HG03159 (cell line): ENCODE data around the gene PATJ.
"Not testable (repeated sequence)": the region's sequence is repeated elsewhere in the genome, so short reads cannot be mapped to it uniquely, and the experiment has no call there.

Source experiments
- ATAC-seq: cut with Tn5 transposase; IDR thresholded peaks from one replicate; pipeline ENCODE4 v1.9.1; 2021; ENCODE audit warnings: mild to moderate bottlenecking, moderate library complexity; ENCODE audit not compliant: unreplicated experiment

The PATJ gene

DNA sequence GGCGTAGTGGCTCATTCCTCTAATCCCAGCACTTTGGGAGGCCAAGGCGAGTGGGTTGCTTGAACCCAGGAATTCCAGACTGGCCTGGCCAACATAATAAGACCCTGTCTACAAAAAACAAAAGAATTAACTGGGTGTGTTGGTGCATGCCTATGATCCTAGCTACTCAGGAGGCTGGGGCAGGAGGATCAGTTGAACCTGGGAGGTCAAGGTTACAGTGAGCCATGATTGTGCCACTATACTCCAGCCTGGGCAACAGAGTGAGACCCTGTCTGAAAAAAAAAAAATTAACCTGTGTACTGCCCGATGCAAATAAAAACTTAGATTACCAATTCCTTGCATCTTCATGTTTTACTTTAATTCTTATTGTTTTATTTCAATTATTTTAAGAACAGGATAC, 193.2 kb downstream of the PATJ start:
- ATAC-seq: no peak

DNA sequence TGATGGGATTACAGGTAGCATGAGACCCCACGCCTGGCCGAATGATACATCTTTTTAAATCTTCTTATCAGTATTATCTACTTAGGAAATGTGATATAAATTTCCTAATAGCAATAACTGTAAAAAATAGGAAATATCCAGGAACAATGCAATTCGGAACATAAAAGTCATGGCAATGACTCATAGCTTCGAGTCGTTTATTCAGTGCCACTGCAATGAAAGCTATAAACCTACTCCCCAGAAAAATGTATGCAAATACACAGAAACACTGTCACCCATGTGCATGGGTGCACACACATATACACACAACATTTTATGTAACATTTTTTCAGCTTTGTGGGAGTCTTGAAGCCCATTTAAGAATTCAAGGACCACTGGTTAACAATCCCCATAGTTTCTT, 194.6 kb downstream of the PATJ start:
- no peak for ATAC-seq

DNA sequence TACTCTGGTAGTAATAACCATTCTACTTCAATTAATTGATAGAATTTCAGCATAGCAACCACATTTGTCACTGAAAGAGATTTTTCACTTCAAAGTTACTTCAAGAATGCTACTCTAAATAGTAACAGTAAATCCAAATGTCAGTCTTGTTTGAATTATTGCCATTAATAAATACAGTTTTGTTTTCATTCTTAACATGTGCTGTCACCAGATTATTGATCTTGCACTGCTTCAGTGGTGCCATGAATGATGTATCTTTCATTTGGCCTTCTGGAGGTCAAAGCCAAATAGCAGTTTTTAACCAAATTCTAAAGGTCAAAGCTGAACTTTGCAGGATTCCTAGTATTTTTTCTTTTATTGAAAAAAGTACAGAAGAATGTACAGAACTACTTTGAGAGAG, 199.5 kb downstream of the PATJ start:
- ATAC-seq: no peak

DNA sequence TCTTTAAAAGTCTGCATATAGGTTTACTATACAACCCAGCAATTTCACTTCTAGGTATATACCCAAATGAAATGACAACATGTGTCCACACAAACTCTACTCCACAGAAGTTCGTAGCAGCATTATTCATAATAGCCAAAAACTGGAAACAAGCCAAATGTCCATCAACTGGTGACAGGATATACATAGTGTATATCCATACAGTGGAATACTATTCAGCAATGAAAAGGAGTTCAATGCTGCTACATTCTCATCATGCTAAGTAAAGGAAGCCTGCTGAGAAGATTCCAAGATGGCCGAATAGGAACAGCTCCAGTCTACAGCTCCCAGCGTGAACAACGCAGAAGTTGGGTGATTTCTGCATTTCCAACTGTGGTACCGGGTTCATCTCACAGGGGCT, 200.6 kb downstream of the PATJ start:
- no peak for ATAC-seq

DNA sequence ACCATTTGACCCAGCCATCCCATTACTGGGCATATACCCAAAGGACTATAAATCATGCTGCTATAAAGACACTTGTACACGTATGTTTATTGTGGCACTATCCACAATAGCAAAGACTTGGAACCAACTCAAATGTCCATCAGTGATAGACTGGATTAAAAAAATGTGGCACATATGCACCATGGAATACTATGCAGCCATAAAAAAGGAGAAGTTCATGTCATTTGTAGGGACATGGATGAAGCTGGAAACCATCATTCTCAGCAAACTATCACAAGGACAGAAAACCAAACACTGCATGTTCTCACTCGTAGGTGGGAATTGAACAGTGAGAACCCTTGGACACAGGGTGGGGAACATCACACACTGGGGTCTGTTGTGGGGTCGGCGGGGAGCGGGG, 206.4 kb downstream of the PATJ start:
- not testable (repeated sequence) for ATAC-seq

DNA sequence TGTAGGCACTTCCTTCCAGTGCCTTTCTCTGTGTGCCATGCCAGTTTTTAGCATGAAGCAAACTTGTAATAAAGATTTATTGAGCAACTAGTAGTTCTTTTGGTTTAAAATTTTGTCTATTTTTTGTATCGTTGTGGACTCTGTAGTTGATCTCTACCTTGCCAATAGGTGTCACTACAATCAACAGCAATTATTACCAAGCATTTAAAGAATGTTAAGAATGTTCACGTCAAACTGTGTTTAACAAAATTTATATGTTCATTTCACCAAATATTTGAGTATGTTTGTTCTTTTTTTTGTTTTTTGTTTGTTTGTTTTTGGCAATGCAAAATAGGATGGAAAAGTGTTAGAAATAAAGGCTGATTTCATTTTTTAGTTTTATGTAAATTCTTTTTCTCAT, 208.1 kb downstream of the PATJ start:
- ATAC-seq: no peak

DNA sequence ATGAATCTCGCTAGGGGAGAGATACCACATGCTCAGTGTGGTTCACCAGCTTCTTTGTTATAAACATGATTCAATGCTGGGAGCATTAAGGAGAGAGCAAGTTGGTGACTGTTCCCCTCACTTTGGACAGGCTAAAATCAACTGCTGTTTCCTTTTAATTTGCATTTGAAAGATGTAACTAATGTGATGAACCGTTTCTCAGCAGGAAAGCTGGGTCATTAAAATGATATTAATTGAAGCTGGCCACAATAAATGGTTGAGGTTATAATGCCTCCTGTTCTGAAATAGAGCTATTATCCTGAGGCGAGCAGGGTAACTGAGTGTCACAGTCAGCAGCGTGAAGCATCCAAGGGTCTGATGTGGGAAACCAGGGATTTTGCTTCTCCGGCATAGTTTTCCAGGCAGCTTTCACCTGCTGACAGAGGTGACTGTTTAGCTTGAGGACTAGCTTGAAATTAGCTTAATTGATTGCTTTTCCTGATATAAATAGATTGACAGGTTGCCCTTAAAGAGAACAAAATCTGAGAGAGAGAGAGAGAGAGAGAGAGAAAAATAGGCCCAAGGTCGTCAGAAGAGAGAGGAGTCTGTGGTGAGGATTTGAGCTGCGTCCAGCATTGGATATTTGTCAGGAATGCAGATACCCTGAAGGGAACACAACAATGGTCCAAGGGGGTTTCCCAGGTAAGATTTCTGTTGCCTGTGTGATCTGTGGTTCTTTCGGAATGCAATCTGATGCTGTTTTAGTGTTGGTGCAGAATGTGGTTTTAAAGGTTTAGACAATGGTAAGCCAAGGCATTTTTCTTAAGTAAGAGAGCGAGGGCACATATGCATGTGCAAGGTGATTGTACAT, 209.7 kb downstream of the PATJ start:
- ATAC-seq: no peak

DNA sequence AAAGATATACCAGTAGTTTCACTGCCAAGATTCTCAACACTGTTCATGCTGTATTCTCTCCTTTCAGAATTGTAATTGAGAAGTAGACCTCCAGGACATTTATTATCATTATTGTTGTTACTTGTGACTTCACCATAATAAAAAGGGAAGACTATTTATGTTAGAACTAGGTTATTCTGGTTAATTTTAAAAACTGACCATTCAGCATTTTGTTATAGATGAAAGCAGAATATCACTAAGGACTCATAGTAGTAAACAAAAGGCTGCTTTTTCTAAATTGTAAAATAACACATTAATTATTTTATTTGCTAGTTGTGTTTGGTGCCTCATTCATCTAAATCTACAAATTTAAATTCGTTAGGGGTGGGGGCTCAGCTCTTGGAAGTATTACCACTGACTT, 210.4 kb downstream of the PATJ start:
- ATAC-seq: no peak

DNA sequence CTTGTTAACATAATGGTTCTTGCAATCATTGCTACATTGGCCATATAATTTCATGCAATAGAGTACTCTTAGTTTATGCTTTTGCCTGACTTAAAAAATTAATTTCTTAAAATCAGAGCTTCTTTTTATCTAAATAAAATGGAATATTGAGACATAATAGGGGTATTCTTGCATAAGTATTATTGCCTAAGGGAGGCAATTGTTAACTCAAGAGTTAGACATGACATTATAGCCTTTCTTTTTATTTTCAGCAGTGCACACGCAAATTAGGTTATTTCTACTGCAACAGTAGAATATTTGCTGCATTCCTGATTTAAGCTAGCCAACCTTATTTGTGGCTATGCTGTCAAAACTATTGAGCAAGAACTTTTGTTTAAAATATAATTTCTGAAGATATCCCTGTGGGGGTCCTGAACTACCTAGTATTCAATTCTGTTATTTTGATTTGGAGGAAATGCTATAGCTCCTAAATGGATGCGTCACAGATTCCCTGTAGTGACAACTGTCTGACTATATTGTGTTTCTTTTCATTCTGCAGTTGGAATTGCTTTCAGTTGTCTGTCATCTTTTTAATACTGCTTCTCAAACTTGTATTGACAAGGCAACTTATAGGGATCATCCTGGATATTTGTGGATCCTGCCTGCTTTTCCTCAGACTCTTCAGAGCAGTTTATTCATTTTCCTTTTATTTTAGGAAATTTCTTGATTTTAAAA, 211.0 kb downstream of the PATJ start:
- ATAC-seq: no peak

DNA sequence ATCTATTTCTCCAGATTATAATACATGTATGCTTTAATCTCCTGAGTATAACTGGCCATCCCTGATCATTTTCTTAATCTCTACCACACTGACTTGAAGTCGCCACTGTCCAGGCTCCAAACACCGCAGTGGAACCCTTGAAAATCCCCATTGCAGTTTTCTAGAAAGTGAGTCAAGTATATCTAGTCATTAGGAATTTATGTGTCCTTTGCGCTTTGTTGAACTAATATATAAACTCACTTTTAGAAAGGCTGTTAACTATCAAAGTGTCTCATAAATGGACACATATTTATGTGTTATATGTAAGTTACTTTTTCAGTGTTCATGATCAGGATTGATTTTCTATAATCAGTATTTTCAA, 211.5 kb downstream of the PATJ start:
- ATAC-seq: no peak

DNA sequence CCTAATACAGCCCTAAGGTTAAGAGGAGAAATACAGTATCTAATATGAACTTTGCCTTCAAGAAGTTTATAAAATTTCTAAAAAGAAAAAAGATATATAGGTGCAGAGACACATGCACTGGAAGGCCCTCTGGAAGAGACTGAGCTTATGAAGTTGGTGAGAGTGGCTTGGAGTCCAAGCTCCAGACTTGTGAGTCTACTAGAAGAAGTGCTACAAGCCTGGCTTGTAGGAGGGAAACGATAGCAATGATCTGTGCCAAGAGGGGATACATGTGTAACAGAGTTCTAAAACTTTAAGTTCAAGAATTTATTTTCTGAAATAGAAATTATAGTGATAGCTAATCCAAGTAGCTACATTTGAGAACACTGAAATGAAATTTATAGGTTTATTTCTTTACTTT, 213.0 kb downstream of the PATJ start:
- no peak for ATAC-seq

DNA sequence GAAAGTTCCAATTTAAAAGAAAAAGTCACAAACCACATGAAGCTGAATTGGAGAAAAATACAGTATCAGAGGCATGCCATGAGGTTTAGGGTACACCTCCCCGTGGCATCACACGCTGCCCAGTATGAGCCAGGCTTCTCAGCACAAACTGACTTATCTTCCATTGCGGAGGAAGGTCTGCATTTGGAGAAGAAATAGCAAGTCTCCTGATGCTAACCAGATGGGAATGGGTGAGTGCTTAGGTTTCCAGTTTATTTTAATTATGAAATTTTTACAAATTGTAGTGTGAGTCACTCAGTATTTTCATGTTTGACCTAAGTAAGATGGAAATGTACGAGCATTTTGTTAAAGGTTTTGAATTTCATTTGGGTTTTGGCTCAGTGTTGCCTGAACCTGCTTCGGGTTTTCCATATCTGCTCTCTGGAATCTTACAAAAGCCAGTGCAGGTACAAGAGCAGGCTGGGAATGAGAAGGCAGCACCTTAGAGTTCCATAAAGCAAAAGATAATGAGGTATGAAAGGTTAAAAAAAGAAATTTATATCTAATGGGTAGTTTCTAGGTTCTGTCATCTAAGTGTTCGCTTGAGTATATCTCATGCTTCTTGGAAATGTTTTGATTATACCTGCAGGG, 213.9 kb downstream of the PATJ start:
- ATAC-seq: no peak

DNA sequence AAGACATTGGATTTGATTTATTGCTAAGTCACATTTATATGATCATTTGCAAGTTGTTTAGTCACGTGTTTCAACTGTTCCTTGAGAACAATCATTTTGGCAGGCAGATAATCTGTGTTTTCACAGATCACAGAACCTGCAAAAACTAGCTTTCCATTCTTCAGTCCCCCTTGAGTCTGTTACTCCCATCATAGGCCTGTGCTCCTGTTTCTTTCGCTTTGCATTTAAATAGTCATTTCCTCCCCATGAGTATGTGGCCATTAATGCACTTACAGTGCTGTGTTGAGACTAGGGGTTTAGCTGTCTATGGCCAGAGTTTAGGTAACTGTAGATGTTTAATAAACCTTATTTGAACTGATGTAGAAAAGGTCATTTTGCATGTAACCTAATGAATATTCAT, 214.5 kb downstream of the PATJ start:
- no peak for ATAC-seq

DNA sequence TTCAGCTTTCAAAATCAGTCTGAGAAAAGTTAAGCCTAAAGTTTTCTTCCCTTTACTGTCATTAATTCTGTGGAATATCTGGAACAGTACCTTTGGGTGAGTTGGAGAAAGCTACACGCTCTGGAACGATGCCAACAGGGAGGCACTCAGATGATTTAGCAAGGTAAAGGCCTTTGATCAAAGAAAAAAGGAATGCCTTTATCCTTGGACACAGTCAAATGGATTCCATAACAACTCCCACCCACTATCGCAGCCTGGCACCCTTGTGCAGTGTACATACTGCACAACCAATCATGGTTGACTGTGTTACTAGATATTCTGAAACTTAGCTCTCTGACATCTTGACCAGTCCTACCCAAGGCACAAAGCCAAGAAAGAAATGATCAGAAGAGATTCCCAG, 218.7 kb downstream of the PATJ start:
- ATAC-seq: no peak

DNA sequence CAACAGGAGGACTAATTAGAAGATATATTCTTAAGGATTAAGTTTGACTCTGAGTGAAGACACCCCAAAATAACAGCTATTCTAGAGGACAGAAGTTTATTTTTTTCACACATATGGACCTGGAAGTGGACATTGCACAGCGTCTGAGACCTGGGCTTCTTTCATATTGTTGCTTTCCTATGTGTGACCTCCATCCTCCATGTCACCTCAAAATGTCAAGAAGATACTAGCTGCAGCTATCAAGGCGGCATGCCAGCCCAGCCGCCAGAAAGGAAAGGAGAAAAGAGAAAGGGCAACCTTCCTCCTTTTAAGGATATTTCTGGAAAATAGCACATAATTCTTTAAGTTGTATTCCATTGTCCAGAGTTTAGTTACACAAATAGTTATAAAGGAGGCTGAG, 220.4 kb downstream of the PATJ start:
- no peak for ATAC-seq

DNA sequence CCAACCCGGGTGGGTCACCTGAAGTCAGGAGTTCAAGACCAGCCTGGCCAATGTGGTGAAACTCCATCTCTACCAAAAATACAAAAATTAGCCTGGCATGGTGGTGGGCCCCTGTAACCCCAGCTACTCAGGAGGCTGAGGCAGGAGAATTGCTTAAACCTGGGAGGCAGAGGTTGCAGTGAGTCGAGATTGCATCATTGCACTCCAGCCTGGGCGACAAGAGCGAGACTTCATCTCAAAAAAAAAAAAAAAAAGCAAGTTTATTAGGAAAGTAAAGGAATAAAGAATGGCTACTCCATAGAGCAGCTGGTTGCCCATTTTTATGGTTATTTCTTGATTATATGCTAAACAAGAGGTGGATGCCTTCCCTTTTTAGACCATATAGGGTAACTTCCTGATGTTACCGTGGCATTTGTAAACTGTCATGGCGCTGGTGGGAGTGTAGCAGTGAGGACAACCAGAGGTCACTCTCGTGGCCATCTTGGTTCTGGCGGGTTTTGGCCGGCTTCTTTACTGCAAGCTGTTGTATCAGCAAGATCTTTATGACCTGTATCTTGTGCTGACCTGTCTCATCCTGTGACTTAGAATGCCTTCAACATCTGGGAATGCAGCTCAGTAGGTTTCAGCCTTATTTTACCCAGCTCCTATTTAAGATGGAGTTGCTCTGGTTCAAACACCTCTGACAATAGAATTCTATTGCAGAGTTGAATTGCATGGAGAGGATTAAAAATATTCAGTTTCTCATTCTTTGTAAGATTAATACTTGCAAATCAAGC, 224.4 kb downstream of the PATJ start:
- ATAC-seq: not testable (repeated sequence)

DNA sequence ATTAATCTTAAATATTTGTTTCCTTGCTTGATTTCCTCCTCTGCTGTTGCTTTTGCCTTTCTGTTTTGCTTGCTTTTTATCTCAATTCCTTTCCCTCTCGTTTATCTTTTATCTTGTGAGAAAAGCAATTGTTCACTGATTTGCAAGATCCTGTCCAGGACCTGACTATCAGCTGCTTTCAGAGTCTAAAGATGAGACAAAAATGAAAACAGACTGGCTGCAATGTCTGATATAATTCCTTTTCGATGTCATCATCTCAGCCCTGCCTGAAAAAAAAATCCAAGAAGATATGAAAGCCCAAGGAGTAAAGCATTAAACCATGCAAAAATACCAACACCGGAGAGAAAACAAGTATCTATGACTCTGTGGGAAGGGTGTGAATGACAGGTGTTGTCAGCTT, 225.5 kb downstream of the PATJ start:
- no peak for ATAC-seq

DNA sequence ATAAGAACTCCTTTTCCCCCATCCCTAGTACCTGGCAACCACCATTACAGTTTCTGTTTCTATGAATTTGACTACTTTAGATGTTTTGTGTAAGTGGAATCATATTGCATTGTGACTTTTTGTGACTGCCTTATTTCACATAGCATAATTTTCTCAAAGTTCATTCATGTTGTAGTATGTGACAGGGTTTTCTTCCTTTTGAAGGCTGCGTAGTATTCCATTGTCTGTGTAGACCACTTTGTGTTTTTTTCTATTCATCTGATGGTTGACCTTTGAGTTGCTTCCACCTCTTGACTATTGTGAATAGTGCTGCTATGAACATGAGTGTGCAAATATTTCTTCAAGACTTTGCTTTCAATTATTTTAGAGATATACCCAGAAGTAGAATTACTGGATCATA, 226.6 kb downstream of the PATJ start:
- no peak for ATAC-seq

DNA sequence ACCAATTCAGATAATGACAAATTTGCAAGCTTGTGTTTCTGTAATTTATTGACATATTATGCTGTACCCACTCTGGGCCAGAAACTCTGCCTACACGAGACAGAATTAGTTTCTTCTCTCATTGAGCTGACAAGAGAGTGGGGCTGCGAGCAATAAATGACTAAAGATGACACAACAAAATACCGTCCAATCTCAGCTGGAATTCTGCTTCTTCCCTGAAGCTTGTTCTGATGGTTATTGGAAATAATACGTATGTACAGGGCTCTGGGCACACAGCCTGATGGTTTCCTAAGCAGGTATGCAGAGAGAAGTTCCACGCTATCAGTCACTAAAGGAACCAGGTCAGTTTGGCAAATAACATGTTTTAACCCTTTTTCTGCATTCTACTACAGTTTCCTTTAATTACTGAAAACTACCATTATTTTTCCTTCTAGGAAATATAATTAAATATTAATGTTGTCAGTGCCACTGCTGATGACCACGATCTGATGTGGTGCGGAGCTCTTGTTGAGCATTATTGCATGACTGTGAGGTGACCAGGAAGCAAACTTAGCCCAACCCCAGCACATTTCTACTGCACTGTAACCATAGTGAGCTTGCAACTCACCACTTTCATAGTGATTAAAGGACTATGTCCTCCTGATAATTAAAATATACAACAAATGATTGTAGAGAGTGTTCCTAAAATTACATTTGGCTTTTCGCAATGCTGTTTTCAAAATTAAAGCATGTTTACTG, 231.0 kb downstream of the PATJ start:
- no peak for ATAC-seq

DNA sequence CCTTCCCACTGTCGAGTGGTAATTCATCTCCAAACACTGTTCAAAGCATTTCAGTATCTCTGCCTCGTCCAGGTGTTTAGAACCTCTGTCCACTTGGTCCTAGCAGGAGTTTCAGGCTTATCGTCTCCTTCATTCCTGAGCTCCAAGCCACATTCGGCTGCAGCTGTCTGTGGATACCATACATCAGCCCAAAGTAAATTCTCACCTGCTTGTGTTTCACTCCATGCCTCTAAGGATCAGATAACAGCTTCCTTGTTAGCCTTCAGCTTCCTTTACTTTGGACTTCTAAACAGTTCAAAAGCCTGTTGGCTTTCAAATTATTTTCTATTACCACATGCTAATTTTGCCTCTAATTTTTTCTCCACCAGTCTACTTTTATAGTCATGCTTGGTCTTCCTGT, 233.4 kb downstream of the PATJ start:
- no peak for ATAC-seq

DNA sequence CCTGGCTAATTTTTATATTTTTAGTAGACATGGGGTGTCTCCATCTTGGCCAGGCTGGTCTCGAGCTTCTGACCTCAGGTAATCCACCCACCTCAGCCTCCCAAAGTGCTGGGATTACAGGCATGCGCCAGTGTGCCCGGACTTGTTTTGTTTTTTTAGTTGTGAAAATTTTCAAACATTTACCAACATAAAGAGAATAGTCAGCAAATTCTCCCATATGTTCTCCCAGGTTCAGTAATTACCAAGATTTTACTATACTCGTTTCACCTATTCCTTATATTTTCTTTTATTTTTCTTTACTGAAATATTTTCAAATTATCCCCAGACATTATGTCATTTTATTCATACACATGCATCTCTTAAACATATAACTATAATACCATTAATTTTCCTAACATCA, 234.3 kb downstream of the PATJ start:
- no peak for ATAC-seq
